UCSD-AML1 (cell line): ENCODE measurements around the gene DPP4.

Experiments
- DNase-seq: peaks from one replicate; lab custom pipeline; 2025; ENCODE audit not compliant: unreplicated experiment; lab: John Stamatoyannopoulos, UW

Gene DPP4

GRCh38 chr2:162022290-162022945, 51.6 kb downstream of the DPP4 start:
- no peak for DNase-seq

GRCh38 chr2:162021516-162022058, 52.4 kb downstream of the DPP4 start:
- DNase-seq, result no peak

GRCh38 chr2:162018530-162018929, 55.5 kb downstream of the DPP4 start:
- DNase-seq, result no peak

GRCh38 chr2:162017233-162017632, 56.8 kb downstream of the DPP4 start:
- peak; percentile 6 for DNase-seq

GRCh38 chr2:162016080-162016479, 57.9 kb downstream of the DPP4 start:
- DNase-seq, result no peak

GRCh38 chr2:162014751-162015150, 59.3 kb downstream of the DPP4 start:
- DNase-seq, result no peak

- no peak for DNase-seq
Measured at GRCh38 chr2:162013514-162014475, 60.2 kb downstream of the DPP4 start.

- DNase-seq, result no peak
Measured at GRCh38 chr2:162012565-162013058, 61.4 kb downstream of the DPP4 start.

- no peak for DNase-seq
Measured at GRCh38 chr2:162011706-162012564, 62.1 kb downstream of the DPP4 start.

GRCh38 chr2:162009543-162009942, 64.5 kb downstream of the DPP4 start:
- DNase-seq, result no peak

GRCh38 chr2:162007447-162008040, 66.5 kb downstream of the DPP4 start:
- DNase-seq, result no peak

GRCh38 chr2:162006337-162006736, 67.7 kb downstream of the DPP4 start:
- DNase-seq, result no peak

- no peak for DNase-seq
Measured at GRCh38 chr2:162004031-162004430, 70.0 kb downstream of the DPP4 start.

- no peak for DNase-seq
Measured at GRCh38 chr2:162002623-162003235, 71.3 kb downstream of the DPP4 start.

GRCh38 chr2:162000431-162000830, 73.6 kb downstream of the DPP4 start:
- DNase-seq, result no peak

- no peak for DNase-seq
Measured at GRCh38 chr2:161999321-161999720, 74.7 kb downstream of the DPP4 start.

GRCh38 chr2:161998857-161999256, 75.2 kb downstream of the DPP4 start:
- DNase-seq, result peak; percentile 5

GRCh38 chr2:161997916-161998471, 76.0 kb downstream of the DPP4 start:
- DNase-seq, result no peak

GRCh38 chr2:161995553-161996016, 78.4 kb downstream of the DPP4 start:
- no peak for DNase-seq
